ENCODE results near the gene LDLRAD4.
A peak's percentile ranks its signal among the peaks of the same experiment; 100 is the strongest.

Gene LDLRAD4

DNA sequence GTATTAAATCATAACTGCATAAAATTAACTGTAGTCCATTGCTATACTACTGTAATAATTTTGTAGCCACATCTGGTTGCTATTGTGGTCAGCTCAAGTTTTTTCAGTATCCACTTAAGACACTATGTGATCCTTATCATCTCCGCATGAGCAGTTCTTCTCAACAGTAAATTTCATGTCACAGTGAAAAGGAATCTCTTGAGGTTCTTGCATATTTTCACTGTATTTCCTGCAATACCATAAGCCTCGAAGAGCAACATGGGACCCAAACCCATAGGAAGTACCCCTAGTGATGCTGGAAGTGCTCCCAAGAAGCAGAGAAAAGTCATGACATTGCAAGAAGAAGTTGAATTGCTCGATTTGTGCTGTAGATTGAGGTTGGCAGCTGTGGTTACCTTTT is 86.7 kb downstream of the LDLRAD4 start:
- peaks cover 7% of the 10 kb centered on the region for H3K9me3 Mint-ChIP-seq
- H3K27me3 Mint-ChIP-seq, result no peaks in the 10 kb centered on the region
- H3K27ac Mint-ChIP-seq, result no peak overlapping the region
- H3K4me1 Mint-ChIP-seq, result peaks cover 42% of the 10 kb centered on the region
- peaks cover 5% of the 10 kb centered on the region for H3K36me3 Mint-ChIP-seq
- H3K4me3 Mint-ChIP-seq, result no peak overlapping the region

DNA sequence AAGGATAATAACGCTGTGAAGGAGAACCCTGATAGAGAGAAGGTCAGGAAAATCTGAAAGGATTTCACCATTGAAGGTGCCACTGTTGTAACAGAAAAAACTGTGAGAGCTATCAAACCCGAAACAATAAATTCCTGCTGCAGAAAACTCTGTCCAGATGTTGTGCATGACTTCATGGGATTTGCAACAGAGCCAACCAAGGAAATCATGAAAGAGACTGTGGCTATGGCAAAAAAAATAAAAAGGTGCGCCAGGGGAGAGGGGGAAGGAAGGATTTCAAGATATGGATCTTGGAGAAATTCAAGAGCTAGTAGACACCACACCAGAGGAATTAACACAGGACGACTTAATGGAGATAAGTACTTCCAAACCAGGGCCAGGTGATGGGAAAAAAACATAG is 88.0 kb downstream of the LDLRAD4 start:
- Mint-ChIP-seq H3K36me3 (peaks cover 5% of the 10 kb centered on the region), H3K9me3 (peaks cover 7% of the 10 kb centered on the region), H3K27me3 (no peaks in the 10 kb centered on the region), H3K4me1 (peaks cover 47% of the 10 kb centered on the region), H3K4me3 (no peak overlapping the region), H3K27ac (no peak overlapping the region)

DNA sequence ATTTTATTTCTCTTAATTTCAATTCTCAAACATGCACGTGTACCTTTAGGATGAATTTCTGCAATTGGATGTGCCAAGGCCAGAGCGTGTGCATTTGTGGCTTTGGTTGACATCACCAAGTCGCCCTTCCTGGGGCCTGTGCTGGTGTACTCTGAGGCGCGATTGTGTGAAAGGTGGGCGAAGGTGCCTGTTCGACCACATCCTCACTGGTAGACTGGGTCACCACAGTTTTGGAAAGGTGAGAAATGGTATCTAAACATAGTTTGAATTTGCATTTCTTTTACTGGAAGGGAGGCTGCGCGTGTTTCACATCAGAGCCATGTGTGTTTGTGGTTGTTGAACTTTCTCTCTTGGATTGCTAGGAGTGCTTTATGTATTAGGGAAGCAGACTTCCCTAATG is 89.8 kb downstream of the LDLRAD4 start:
- Mint-ChIP-seq H3K4me3 (no peak overlapping the region), H3K9me3 (peaks cover 7% of the 10 kb centered on the region), H3K27me3 (no peaks in the 10 kb centered on the region), H3K36me3 (peaks cover 5% of the 10 kb centered on the region), H3K4me1 (peaks cover 48% of the 10 kb centered on the region), H3K27ac (peak overlapping the region; percentile 20)

DNA sequence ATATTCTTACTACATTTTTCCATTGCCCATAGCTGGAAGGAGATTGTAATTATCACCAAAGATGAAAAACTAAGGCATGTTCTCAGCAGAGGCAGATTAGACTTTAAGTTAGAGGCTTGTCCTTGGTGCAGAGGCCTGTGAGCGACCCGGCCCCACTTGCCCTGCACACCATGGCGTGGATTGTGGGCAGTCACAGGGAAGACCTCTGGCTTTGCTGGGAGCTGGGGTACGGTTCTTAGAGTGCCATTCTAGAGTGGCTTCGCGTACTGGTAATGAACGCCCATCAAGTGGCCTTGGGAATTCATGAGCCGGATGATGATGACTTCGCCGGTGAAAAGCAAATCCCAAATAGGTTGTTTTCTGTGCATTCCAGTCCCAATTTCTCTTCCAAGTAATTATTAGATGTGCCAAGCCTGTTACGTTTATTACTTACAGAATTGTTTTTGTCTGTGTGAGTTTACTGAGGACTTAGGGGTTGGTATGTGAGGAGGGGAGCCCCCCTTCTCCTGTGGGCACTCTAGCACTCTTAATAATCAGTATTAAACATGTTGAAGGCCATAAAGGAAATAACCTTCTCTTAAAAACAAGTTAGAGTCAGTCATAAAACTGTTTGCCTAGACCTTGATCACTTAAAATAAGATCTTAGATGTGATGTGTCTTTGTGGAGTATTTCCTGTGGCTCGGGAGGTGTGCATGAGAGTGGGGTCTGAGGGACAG is 90.6 kb downstream of the LDLRAD4 start:
- Mint-ChIP-seq H3K27ac (no peak overlapping the region), H3K9me3 (peaks cover 7% of the 10 kb centered on the region)

DNA sequence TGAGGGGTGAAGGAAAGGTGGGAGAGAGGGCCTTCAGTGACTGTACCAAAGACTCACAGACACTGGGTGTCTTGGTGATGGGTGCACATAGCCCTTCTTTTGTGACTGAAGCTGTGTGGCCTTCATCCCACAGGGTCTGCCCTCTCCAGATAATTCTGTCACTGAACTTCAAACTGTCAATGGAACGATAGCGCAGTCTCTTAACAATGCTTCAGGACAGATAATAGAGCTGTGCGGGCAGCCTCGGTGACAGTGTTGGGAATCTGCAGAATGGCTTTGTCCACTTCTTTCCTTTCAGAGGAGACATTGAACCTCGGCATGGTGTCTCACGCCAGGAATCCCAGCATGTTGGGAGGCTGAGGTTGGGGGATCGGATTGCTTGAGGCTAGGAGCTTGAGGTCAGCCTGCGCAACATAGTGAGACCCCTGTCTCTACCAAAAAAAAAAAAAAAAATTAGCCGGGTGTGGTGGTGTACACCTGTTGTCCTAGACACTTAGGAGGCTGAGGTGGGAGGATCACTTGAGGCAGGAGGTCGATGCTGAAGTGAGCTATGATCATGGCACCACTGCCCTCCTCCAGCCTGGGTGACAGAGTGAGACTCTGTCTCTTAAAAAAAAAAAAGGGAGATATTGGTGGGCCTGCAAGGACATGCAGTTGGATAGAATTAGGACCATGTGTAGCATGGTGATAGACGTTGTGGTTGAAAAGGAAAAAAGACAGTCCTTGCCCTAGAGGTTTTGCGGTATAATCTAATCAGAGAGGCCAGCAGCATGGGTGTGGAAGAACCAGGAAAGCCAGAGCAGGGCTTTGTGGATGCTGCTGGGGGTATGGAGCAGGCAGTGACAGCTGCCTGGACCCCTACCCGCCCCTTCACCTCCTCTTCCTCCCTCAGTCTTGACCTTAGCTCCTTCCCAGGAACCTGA is 91.4 kb downstream of the LDLRAD4 start:
- H3K4me1 Mint-ChIP-seq, result peaks cover 62% of the 10 kb centered on the region
- peaks cover 6% of the 10 kb centered on the region for H3K36me3 Mint-ChIP-seq
- peaks cover 11% of the 10 kb centered on the region for H3K9me3 Mint-ChIP-seq
- H3K27ac Mint-ChIP-seq, result no peak overlapping the region
- no peak overlapping the region for H3K4me3 Mint-ChIP-seq
- H3K27me3 Mint-ChIP-seq, result no peaks in the 10 kb centered on the region

More for the DNA sequence above, 90.6 kb downstream of the LDLRAD4 start:
- peaks cover 5% of the 10 kb centered on the region for H3K36me3 Mint-ChIP-seq
- H3K4me3 Mint-ChIP-seq, result no peak overlapping the region
- peaks cover 54% of the 10 kb centered on the region for H3K4me1 Mint-ChIP-seq
- H3K27me3 Mint-ChIP-seq, result no peaks in the 10 kb centered on the region

DNA sequence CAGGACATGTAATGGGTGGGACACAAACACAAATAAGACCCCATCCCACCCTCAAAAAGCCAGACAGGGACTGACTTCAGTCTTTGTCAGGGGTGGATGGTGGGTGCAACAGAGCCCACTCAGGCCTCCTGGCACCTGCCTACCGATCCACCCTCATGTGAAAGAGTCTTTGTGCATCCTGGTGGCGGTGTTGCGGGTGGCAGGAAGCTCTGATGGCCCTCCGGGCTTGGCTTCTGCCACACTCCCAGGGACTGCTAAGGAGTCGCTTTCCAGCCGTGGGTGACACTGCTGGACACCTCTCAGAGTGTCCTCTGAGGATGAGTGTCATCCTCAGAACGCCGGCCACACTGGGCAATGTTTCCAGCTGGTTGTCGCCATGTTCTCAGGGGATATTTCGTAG is 92.6 kb downstream of the LDLRAD4 start:
- Mint-ChIP-seq H3K4me3 (no peak overlapping the region), H3K27ac (no peak overlapping the region), H3K9me3 (peaks cover 14% of the 10 kb centered on the region), H3K36me3 (peaks cover 11% of the 10 kb centered on the region), H3K27me3 (no peaks in the 10 kb centered on the region), H3K4me1 (peaks cover 63% of the 10 kb centered on the region)

DNA sequence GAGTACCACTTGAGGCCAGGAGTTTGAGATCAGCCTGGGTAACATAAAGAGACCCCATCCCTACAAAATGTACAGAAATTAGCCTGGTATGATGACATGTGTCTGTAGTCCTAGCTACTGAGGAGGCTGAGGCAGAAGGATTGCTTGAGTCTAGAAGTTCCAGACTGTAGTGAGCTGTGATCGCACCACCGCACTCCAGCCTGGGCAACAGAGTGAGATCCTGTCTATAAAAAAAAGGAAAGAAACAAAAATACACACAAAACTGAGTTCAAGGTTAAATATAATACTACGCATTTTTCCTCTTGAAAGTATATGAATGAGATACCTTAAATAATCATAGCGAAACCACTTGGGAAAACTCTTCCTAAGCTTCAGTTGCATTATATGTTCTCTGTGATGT is 94.0 kb downstream of the LDLRAD4 start:
- H3K36me3 Mint-ChIP-seq, result peaks cover 15% of the 10 kb centered on the region
- no peak overlapping the region for H3K27ac Mint-ChIP-seq
- H3K9me3 Mint-ChIP-seq, result peaks cover 21% of the 10 kb centered on the region
- no peaks in the 10 kb centered on the region for H3K27me3 Mint-ChIP-seq
- H3K4me3 Mint-ChIP-seq, result no peak overlapping the region
- peaks cover 56% of the 10 kb centered on the region for H3K4me1 Mint-ChIP-seq

DNA sequence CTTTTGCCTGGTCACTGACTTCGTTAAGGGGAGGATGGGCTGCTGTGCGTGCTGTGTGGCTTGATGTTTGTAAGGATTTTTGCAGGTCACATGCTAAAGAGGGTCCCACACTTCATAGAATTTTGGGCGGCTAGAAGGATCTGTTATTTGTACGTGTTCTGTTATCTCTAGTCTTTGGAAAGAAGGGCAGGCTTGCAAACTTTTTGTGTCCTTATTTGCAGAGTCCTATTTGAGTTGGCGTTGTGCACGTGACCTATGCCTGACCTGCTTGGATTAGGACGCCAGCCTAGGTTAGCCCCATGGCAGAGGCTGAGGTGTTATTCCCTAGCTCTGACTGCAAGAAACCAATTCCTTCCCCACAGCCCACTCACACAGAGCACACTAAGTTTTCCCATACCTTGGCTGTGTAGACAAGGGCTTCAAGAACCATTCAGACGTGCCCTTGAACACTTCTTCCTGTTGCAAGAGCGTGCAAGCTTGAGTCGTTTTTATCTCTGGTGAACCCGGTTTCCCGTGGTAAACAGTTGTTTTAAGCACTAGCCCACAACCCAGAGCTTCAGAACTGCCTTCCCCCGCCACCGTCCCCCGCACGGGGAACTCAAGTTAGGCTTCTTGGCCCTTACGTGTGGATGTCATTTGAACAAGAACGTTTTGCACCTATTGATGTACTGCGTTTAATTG is 94.6 kb downstream of the LDLRAD4 start:
- peak overlapping the region; percentile 55 for H3K4me3 Mint-ChIP-seq
- peaks cover 21% of the 10 kb centered on the region for H3K9me3 Mint-ChIP-seq
- H3K36me3 Mint-ChIP-seq, result peaks cover 15% of the 10 kb centered on the region
- peaks cover 51% of the 10 kb centered on the region for H3K4me1 Mint-ChIP-seq
- no peaks in the 10 kb centered on the region for H3K27me3 Mint-ChIP-seq
- H3K27ac Mint-ChIP-seq, result peak overlapping the region; percentile 56

DNA sequence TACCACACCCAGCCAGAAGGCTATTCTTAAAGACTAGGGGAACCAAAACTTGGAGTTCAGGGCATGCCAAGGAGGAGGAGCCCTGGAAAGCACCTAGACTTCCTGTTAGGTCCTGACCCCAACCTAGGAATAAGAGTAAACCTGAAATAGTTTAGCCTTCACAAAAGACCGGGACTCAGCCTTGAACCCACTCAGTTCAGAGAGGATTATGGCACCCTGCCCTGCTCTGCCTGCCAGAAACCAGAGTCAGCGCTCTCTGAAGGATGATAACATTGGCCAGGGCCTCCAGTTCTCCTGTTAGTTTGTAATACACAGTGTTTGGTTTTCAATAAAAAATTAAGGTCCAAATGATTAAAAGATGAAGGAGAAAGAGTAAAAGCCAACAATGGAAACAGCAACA is 96.4 kb downstream of the LDLRAD4 start:
- no peak overlapping the region for H3K4me3 Mint-ChIP-seq
- H3K9me3 Mint-ChIP-seq, result peaks cover 21% of the 10 kb centered on the region
- H3K36me3 Mint-ChIP-seq, result peaks cover 15% of the 10 kb centered on the region
- peaks cover 37% of the 10 kb centered on the region for H3K4me1 Mint-ChIP-seq
- no peaks in the 10 kb centered on the region for H3K27me3 Mint-ChIP-seq
- H3K27ac Mint-ChIP-seq, result no peak overlapping the region

DNA sequence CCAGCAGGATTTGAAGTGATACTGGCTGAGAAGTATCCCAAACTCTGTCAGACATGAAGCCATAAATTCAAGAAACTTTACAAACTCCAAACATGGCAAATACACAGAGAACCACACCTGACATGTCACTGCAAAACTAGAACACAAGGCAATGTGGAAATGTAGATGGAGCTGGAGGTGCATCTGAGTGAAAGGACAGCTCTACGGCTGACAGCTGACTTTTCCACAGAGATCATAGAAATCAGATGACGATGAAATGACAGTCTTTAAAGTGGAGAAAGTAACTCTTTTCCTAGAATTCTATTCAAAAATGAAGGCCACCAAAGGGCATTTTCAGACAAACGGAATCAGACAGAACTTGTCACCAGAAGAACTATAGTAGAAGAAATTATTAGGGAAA is 97.5 kb downstream of the LDLRAD4 start:
- Mint-ChIP-seq H3K4me1 (peaks cover 33% of the 10 kb centered on the region), H3K36me3 (peaks cover 15% of the 10 kb centered on the region), H3K4me3 (no peak overlapping the region), H3K27ac (no peak overlapping the region), H3K9me3 (peaks cover 21% of the 10 kb centered on the region), H3K27me3 (no peaks in the 10 kb centered on the region)

DNA sequence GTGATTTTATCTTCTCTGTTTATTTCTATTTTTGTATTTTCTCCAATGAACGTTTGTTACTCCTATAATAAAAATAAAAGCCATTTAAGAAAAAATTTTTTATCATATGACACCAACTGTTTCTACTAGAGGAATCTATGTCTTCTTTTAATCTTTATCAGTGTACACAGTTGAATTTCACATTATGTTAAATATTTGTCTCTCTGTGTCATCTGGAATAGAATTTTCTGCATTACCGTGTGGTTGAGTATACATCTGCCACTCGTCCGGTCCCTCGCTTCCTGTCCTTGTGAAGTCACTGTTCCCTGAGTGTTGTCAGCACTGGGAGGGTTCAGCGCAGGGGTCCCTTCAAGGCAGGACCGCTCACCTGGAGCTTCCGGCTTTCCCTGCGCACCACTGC is 99.2 kb downstream of the LDLRAD4 start:
- no peak overlapping the region for H3K4me3 Mint-ChIP-seq
- no peaks in the 10 kb centered on the region for H3K27me3 Mint-ChIP-seq
- peaks cover 15% of the 10 kb centered on the region for H3K36me3 Mint-ChIP-seq
- H3K27ac Mint-ChIP-seq, result no peak overlapping the region
- peaks cover 24% of the 10 kb centered on the region for H3K4me1 Mint-ChIP-seq
- peaks cover 21% of the 10 kb centered on the region for H3K9me3 Mint-ChIP-seq

DNA sequence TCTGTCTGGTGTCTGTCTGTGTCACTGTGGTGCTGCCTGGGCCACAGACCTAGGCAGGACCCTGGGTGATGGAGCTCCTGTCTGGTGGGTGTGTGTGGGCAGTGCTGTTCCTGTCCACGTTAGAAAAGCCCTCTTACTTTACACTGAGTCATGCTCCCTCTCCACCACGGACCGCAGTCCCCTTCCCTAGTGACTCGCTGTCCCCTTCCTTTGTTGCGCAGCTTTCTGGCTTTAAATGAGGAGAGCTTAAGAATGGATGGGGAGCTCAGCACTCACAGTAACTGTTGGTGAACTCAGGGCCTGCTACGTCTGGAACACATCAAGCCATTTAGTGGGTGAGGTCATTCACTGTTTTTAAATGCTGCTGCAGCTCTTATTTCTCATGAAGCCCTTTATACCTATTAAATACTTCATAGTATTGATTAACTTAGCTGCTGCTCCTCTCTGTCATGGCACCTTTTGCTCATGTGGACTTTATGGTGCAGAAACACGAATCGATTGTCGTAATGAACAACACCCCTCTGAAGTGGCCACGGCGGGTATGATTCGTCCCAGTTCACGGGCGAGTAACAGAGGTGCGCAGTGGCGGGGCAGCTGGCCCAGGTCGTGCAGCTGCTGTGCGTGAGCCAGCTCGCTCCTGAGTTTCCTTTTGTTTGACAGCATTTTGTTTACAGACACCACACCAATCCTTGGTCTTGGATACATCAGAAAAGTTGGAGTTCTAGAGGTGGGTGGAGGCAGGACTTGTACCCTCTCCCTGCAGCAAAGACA is 100.4 kb downstream of the LDLRAD4 start:
- Mint-ChIP-seq H3K27ac (no peak overlapping the region), H3K27me3 (no peaks in the 10 kb centered on the region), H3K9me3 (peaks cover 21% of the 10 kb centered on the region)

DNA sequence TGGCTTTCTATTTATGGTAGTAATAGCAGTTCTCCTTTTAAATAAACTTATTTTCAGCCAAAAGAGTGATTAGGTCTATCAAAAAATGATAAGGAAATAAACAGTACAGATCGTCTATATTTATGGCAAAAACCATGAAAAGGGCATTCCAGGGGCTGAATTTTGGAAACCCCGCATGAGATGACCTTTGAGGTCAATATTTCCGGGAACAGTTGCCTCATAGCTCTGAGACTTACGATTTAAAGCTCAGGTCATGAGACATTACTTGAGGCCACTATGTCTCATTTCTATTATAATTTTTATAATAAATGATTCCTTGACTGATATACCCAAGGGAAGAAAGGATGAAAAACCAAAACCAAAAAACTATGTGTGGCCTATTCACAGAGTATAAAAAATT is 101.1 kb downstream of the LDLRAD4 start:
- peaks cover 18% of the 10 kb centered on the region for H3K9me3 Mint-ChIP-seq
- H3K27me3 Mint-ChIP-seq, result no peaks in the 10 kb centered on the region
- no peak overlapping the region for H3K27ac Mint-ChIP-seq
- H3K4me1 Mint-ChIP-seq, result peaks cover 5% of the 10 kb centered on the region
- H3K4me3 Mint-ChIP-seq, result no peak overlapping the region
- peaks cover 12% of the 10 kb centered on the region for H3K36me3 Mint-ChIP-seq

More for the DNA sequence above, 100.4 kb downstream of the LDLRAD4 start:
- no peak overlapping the region for H3K4me3 Mint-ChIP-seq
- peaks cover 15% of the 10 kb centered on the region for H3K36me3 Mint-ChIP-seq
- H3K4me1 Mint-ChIP-seq, result peaks cover 12% of the 10 kb centered on the region

DNA sequence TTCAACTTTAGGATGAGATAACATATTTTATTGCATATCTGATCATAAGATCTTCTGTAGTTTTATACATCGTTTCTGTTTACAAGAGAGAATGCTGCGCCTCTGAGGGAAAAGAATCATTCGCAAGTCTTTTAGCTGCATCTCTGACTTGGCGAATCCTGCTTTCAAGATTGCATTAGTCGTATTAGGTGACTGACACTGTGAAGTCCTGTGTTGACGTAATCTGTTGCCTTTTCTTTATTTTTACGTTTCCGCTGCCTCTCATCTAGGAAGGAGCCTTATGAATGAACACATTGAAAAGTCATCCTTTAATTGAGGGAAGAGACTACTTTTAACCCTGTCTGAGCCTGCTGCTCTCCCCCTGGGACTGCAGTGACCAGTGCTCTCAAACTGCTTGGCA is 101.5 kb downstream of the LDLRAD4 start:
- no peak overlapping the region for H3K27ac Mint-ChIP-seq
- H3K36me3 Mint-ChIP-seq, result peaks cover 11% of the 10 kb centered on the region
- H3K9me3 Mint-ChIP-seq, result peaks cover 15% of the 10 kb centered on the region
- no peaks in the 10 kb centered on the region for H3K27me3 Mint-ChIP-seq
- H3K4me1 Mint-ChIP-seq, result peaks cover under 1% of the 10 kb centered on the region
- no peak overlapping the region for H3K4me3 Mint-ChIP-seq

DNA sequence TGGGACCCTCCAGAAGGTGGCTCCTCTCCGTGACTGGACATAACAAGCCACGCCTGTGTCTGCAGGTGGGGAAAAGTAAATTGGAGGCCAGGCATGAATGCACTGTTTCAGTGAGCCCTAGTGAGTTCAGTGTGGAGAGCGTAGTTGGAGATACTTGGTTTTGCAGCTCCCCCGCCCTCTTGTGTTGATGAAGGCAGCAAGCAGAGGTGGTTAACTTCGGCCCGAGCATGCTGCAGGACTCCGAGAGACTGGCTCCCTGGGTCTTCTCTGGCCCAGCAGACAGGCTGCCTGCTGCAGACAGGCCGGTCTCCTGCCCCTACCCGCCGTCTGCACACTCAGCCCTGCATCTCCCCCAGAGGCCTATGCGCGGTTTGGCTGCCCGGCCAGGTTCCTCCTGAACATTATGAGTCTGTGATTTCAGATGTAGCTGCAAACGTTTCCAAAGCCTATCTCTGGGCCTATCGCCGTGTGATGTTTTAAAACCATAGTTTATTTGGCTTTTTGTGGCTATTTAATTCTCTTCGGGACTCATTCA is 102.4 kb downstream of the LDLRAD4 start:
- H3K9me3 Mint-ChIP-seq, result peaks cover 9% of the 10 kb centered on the region
- H3K4me3 Mint-ChIP-seq, result no peak overlapping the region
- no peaks in the 10 kb centered on the region for H3K4me1 Mint-ChIP-seq
- peaks cover 6% of the 10 kb centered on the region for H3K36me3 Mint-ChIP-seq
- no peak overlapping the region for H3K27ac Mint-ChIP-seq
- no peaks in the 10 kb centered on the region for H3K27me3 Mint-ChIP-seq
